HCT116 (cell line): ENCODE results near the gene BICD1. TPM values are rescaled to one million over a fixed set of nuclear protein-coding genes. Genes with fewer than 3 reads are reported as not detected.

Source experiments
- ATAC-seq: fragments of 200-7000 bp; cut with Tn5 transposase; 2 replicates; pipeline ENCODE4 v1.9.1; 2020; ENCODE audit warnings: mild to moderate bottlenecking, moderate library complexity
- BruUV-seq: library from RNA; stranded (reverse); fragments of 400-500 nt; replicated peaks from 2 replicates; lab custom pipeline; 2021; lab: Mats Ljungman, UMichigan
- CTCF ChIA-PET: fragments of 300-600 bp; sonication (Branson Sonifier 250); formaldehyde crosslinking; loops from one replicate; lab custom pipeline; 2021; ENCODE audit warnings: antibody characterized with exemption; lab: Charles Lee
- POLR2A ChIA-PET: fragments of 300-600, 350-600 bp; sonication (Branson Sonifier 250); formaldehyde crosslinking; loops from one replicate; lab custom pipeline; 2021; ENCODE audit warnings: antibody characterized with exemption; lab: Charles Lee
- RAD21 ChIA-PET, 2 experiments: fragments of 300-600 bp; sonication (Branson Sonifier 250); formaldehyde crosslinking; loops; one replicate each; lab custom pipeline; 2023; ENCODE audit warnings: low total read pairs in 2 of 2; ENCODE audit not compliant: uncharacterized antibody in 2 of 2, unreplicated experiment in 2 of 2, low non-redundant PET in 1 of 2; lab: Charles Lee
- DNase-seq: peaks from one replicate; pipeline ENCODE4 v3.0.0-alpha.2; 2010; ENCODE audit warnings: low read depth, low spot score
- H2AFZ ChIP-seq: fragments of 200-600 bp; shearing (Covaris generic), sonication (generic); 2 replicates; pipeline ENCODE4 v1.6.1; 2017; ENCODE audit warnings: low read depth, mixed run types, mixed read lengths, antibody characterized with exemption, low read length; ENCODE audit not compliant: poor library complexity, severe bottlenecking
- H3K27ac ChIP-seq: 2 replicates; pipeline ENCODE4 v1.5.1; 2012; ENCODE audit warnings: low read depth, low read length
- H3K27me3 ChIP-seq: fragments of 200-600 bp; sonication (generic); 2 replicates; pipeline ENCODE4 v1.6.1; 2016; ENCODE audit warnings: mixed run types, low read length, mixed read lengths; ENCODE audit not compliant: insufficient read depth
- H3K36me3 ChIP-seq, 2 experiments: fragments of 200-500 bp in 1 of 2; fragments of 200-600 bp in 1 of 2; sonication (Bioruptor generic) in 1 of 2; sonication (generic) in 1 of 2; 2 replicates each; pipeline versions ENCODE4 v1.5.1 to v1.6.1; 2014 to 2016; ENCODE audit warnings: low read length in 2 of 2, inconsistent platforms in 1 of 2, mixed read lengths in 1 of 2, mixed run types in 1 of 2; ENCODE audit not compliant: insufficient read depth in 2 of 2, control insufficient read depth in 1 of 2
- H3K4me1 ChIP-seq, 2 experiments: fragments of 200-600 bp in 1 of 2; sonication (generic) in 1 of 2; 2 replicates each; pipeline versions ENCODE4 v1.5.1 to v1.6.1; 2012 to 2017; ENCODE audit warnings: low read length in 2 of 2, inconsistent platforms in 1 of 2, mild to moderate bottlenecking in 1 of 2, mixed read lengths in 1 of 2, mixed run types in 1 of 2, moderate library complexity in 1 of 2; ENCODE audit not compliant: insufficient read depth in 2 of 2, control insufficient read depth in 1 of 2
- H3K4me2 ChIP-seq: fragments of 200-600 bp; sonication (generic); 2 replicates; pipeline ENCODE4 v1.6.1; 2017; ENCODE audit warnings: mixed run types, low read length, mixed read lengths
- H3K4me3 ChIP-seq, 2 experiments: fragments of 200-600 bp in 1 of 2; sonication (generic) in 1 of 2; replicated peaks in 1 of 2; 2 replicates each; pipeline ENCODE4 v1.5.1; 2011 to 2016; ENCODE audit warnings: low read length in 2 of 2, control low read depth in 1 of 2, low read depth in 1 of 2, mild to moderate bottlenecking in 1 of 2, mixed read lengths in 1 of 2, mixed run types in 1 of 2
- H3K79me2 ChIP-seq: fragments of 200-600 bp; sonication (generic); 2 replicates; pipeline ENCODE4 v1.6.1; 2017; ENCODE audit warnings: mild to moderate bottlenecking, mixed run types, low read length, moderate library complexity, mixed read lengths; ENCODE audit not compliant: insufficient read depth
- H3K9ac ChIP-seq: fragments of 200-600 bp; sonication (generic); 2 replicates; pipeline ENCODE4 v1.6.1; 2016; ENCODE audit warnings: low read length, mixed read lengths
- H3K9me2 ChIP-seq: fragments of 200-600 bp; sonication (generic), shearing (Covaris generic); 2 replicates; pipeline ENCODE4 v1.6.1; 2017; ENCODE audit warnings: mixed run types, mild to moderate bottlenecking, moderate library complexity; ENCODE audit not compliant: insufficient read depth
- H3K9me3 ChIP-seq, 2 experiments: fragments of 200-500 bp in 1 of 2; fragments of 200-600 bp in 1 of 2; sonication (Bioruptor generic) in 1 of 2; sonication (generic) in 1 of 2; 2 replicates each; pipeline ENCODE4 v1.6.1; 2014 to 2017; ENCODE audit warnings: low read length in 2 of 2, mixed read lengths in 2 of 2, inconsistent platforms in 1 of 2, low read depth in 1 of 2, mild to moderate bottlenecking in 1 of 2, mixed run types in 1 of 2, moderate library complexity in 1 of 2; ENCODE audit not compliant: control insufficient read depth in 1 of 2, insufficient read depth in 1 of 2
- H4K20me1 ChIP-seq: fragments of 200-600 bp; sonication (generic), shearing (Covaris generic); 2 replicates; pipeline ENCODE4 v1.6.1; 2017; ENCODE audit warnings: mixed run types, mild to moderate bottlenecking, moderate library complexity; ENCODE audit not compliant: insufficient read depth
- CEBPB ChIP-seq: IDR thresholded peaks from 2 replicates; pipeline ENCODE4 v1.6.1; 2012; ENCODE audit warnings: low read depth
- CTCF ChIP-seq, 3 experiments: fragments of 200-600 bp in 1 of 3; sonication (generic) in 1 of 3; IDR thresholded peaks in 2 of 3; conservative IDR thresholded peaks in 1 of 3; 2 replicates each; pipeline ENCODE4 v1.5.1; 2012 to 2017; ENCODE audit warnings: low read depth in 2 of 3, low read length in 2 of 3, antibody characterized with exemption in 1 of 3, borderline replicate concordance in 1 of 3, control low read depth in 1 of 3, mild to moderate bottlenecking in 1 of 3, mixed read lengths in 1 of 3, mixed run types in 1 of 3, moderate library complexity in 1 of 3; ENCODE audit not compliant: insufficient read depth in 1 of 3
- EGR1 ChIP-seq: IDR thresholded peaks from 2 replicates; pipeline ENCODE4 v1.6.1; 2012; ENCODE audit warnings: low read depth
- ELF1 ChIP-seq: IDR thresholded peaks from 2 replicates; pipeline ENCODE4 v1.6.1; 2012; ENCODE audit warnings: low read depth, borderline replicate concordance
- EZH2 ChIP-seq: fragments of 200-600 bp; sonication (generic); IDR thresholded peaks from 2 replicates; pipeline ENCODE4 v1.6.1; 2017; ENCODE audit warnings: antibody characterized with exemption, mixed run types
- EZH2phosphoT487 ChIP-seq: fragments of 200-600 bp; IDR thresholded peaks from 2 replicates; pipeline ENCODE4 v1.6.1; 2018; ENCODE audit warnings: antibody characterized with exemption, borderline replicate concordance
- FOSL1 ChIP-seq: IDR thresholded peaks from 2 replicates; pipeline ENCODE4 v1.6.1; 2012; ENCODE audit warnings: low read depth
- MAX ChIP-seq: IDR thresholded peaks from 2 replicates; pipeline ENCODE4 v1.6.1; 2012
- POLR2A ChIP-seq: IDR thresholded peaks from 2 replicates; pipeline ENCODE4 v1.7.0; 2011; ENCODE audit warnings: borderline replicate concordance; ENCODE audit not compliant: insufficient read depth, insufficient read length; ENCODE audit errors: extremely low read depth
- POLR2AphosphoS5 ChIP-seq: IDR thresholded peaks from 2 replicates; pipeline ENCODE4 v1.6.1; 2011; ENCODE audit warnings: mild to moderate bottlenecking, low read depth, low read length, moderate library complexity
- REST ChIP-seq: IDR thresholded peaks from 2 replicates; pipeline ENCODE4 v1.6.1; 2012; ENCODE audit warnings: low read depth
- SP1 ChIP-seq: IDR thresholded peaks from 2 replicates; pipeline ENCODE4 v1.6.1; 2012; ENCODE audit warnings: low read depth
- TCF7L2 ChIP-seq: IDR thresholded peaks from 2 replicates; pipeline ENCODE4 v1.7.0; 2011; ENCODE audit warnings: borderline replicate concordance, inconsistent platforms; ENCODE audit not compliant: insufficient read depth, insufficient read length; ENCODE audit errors: extremely low read depth
- YY1 ChIP-seq: IDR thresholded peaks from 2 replicates; pipeline ENCODE4 v1.6.1; 2011; ENCODE audit warnings: low read length, low read depth, moderate library complexity, mild to moderate bottlenecking; ENCODE audit not compliant: insufficient replicate concordance; ENCODE audit errors: extremely low read depth
- ZBTB33 ChIP-seq: IDR thresholded peaks from 2 replicates; pipeline ENCODE4 v1.6.1; 2011; ENCODE audit warnings: mild to moderate bottlenecking, low read length, moderate library complexity; ENCODE audit not compliant: insufficient replicate concordance; ENCODE audit errors: extremely low read depth
- ZFX ChIP-seq: fragments of 450-650 bp; IDR thresholded peaks from 2 replicates; pipeline ENCODE4 v1.6.1; 2017
- ZNF274 ChIP-seq: fragments of 200-500 bp; sonication (Bioruptor generic); IDR thresholded peaks from 2 replicates; pipeline ENCODE4 v1.6.1; 2014; ENCODE audit warnings: mild to moderate bottlenecking, low read depth, low read length, inconsistent platforms
- intact Hi-C: fragments of 100-400 bp; cut with micrococcal nuclease; formaldehyde crosslinking; loops from 2 replicates; pipeline ENCODE4 v1.10.0; 2022
- total RNA-seq: library from RNA; stranded (reverse); gene quantifications from one replicate; pipeline ENCODE4 v1.2.1, GENCODE V29; 2021; ENCODE audit not compliant: unreplicated experiment

BICD1 gene
- total RNA-seq, 1 experiment from 2014 or later, result 32.5 TPM

GRCh38 chr12:32265951-32266350 lies 159.3 kb downstream of the BICD1 start:
- Histone ChIP-seq H3K36me3 (no peaks in the 10 kb centered on the region), H3K4me2 (no peak overlapping the region), H3K27me3 (no peaks in the 10 kb centered on the region), H3K79me2 (0 out of 2 replicates have a peak, but pooled peaks cover 3% of the 10 kb centered on the region), H3K4me1 (peaks cover 0 to 2% of the 10 kb centered on the region in 2 experiments; a peak in 1 of 4 replicates), H3K9me2 (no peaks in the 10 kb centered on the region), H3K4me3 (no peak overlapping the region), H3K27ac (no peak overlapping the region), H2AFZ (no peak overlapping the region), H4K20me1 (no peaks in the 10 kb centered on the region), H3K9me3 (no peaks in the 10 kb centered on the region), H3K9ac (no peak overlapping the region)
- no TSS peak for BruUV-seq
- CTCF ChIA-PET, result interaction anchor here (0.8 kb wide), 1 partner anchor 30 kb away, joined by 3 read pairs; no protein-coding TSS in a partner anchor
- intact Hi-C loops, result no loop called here
- POLR2A ChIA-PET, result no interaction called here
- TF ChIP-seq REST (no peak), YY1 (no peak), FOSL1 (no peak), ELF1 (no peak), POLR2A (no peak), MAX (no peak), EZH2 (no peak), ZBTB33 (no peak), ZNF274 (no peak), POLR2AphosphoS5 (no peak), EGR1 (no peak), CTCF (IDR thresholded peaks at IDR 0.05 in 2 of 3, conservative IDR thresholded peaks at IDR 0.05 in 1 of 3; ENCODE audit: borderline replicate concordance in 1 of 3, insufficient read depth in 1 of 3, low read depth in 2 of 3, low read length in 2 of 3) (no peak), EZH2phosphoT487 (no peak), CEBPB (no peak), ZFX (no peak), SP1 (no peak), TCF7L2 (no peak)
- RAD21 ChIA-PET, result no interaction called here
- no peak for ATAC-seq
- no peak for DNase-seq
